Neural cell (in vitro differentiated cells): ENCODE data around the gene NT5DC4.

Source experiments
- CTCF ChIP-seq: fragments of 450-650 bp; IDR thresholded peaks from 2 replicates; pipeline ENCODE4 v1.5.1; 2014; ENCODE audit warnings: antibody characterized with exemption, mild to moderate bottlenecking, moderate library complexity; ENCODE audit not compliant: poor library complexity, severe bottlenecking
- EP300 ChIP-seq: fragments of 450-650 bp; conservative IDR thresholded peaks from 2 replicates; pipeline ENCODE4 v1.6.1; 2014; ENCODE audit warnings: antibody characterized with exemption, mild to moderate bottlenecking, moderate library complexity; ENCODE audit not compliant: poor library complexity, severe bottlenecking
- EZH2 ChIP-seq: fragments of 200-600, 300-800 bp; shearing (Covaris generic), sonication (generic); IDR thresholded peaks from 2 replicates; pipeline ENCODE4 v1.6.1; 2014; ENCODE audit warnings: antibody characterized with exemption, low read length, borderline replicate concordance, mild to moderate bottlenecking; ENCODE audit not compliant: insufficient read depth, poor library complexity, severe bottlenecking
- POLR2AphosphoS5 ChIP-seq: IDR thresholded peaks from 2 replicates; pipeline ENCODE4 v1.6.1; 2012
- RAD21 ChIP-seq: fragments of 450-650 bp; conservative IDR thresholded peaks from 2 replicates; pipeline ENCODE4 v1.6.1; 2014; ENCODE audit warnings: antibody characterized with exemption, mild to moderate bottlenecking, moderate library complexity
- SMC3 ChIP-seq: fragments of 450-650 bp; conservative IDR thresholded peaks from 2 replicates; pipeline ENCODE4 v1.6.1; 2014; ENCODE audit warnings: antibody characterized with exemption, mild to moderate bottlenecking, moderate library complexity; ENCODE audit not compliant: poor library complexity
- TAF1 ChIP-seq: IDR thresholded peaks from 2 replicates; pipeline ENCODE4 v1.6.1; 2012; ENCODE audit warnings: low read depth

GRCh38 chr2:112692918-112693317, 27.9 kb upstream of the NT5DC4 start:
- TF ChIP-seq CTCF (no peak), EZH2 (no peak), SMC3 (no peak), TAF1 (no peak), EP300 (no peak), POLR2AphosphoS5 (no peak), RAD21 (no peak)
